GM23338 (cell line): ENCODE results near the gene SIGLEC12. TPM values are rescaled to one million over a fixed set of nuclear protein-coding genes. Genes with fewer than 3 reads are reported as not detected.

Experiments
- ATAC-seq: fragments of 200-7000 bp; cut with Tn5 transposase; 3 replicates; pipeline ENCODE4 v1.9.1; 2020
- DNase-seq: peaks from one replicate; pipeline ENCODE4 v3.0.0-alpha.2; 2015; ENCODE audit warnings: low spot score
- H2AFZ ChIP-seq: fragments of 200-600 bp; sonication (generic); 2 replicates; pipeline ENCODE4 v1.8.0; 2016; ENCODE audit warnings: antibody characterized with exemption, mild to moderate bottlenecking, moderate library complexity
- H3F3A ChIP-seq: fragments of 200-600 bp; sonication (generic); replicated peaks from 2 replicates; pipeline ENCODE4 v1.8.0; 2017; ENCODE audit warnings: antibody characterized with exemption, mixed run types, low read depth
- H3K27ac ChIP-seq: fragments of 200-600 bp; sonication (generic); 2 replicates; pipeline ENCODE4 v1.6.1; 2016; ENCODE audit warnings: low read depth
- H3K27me3 ChIP-seq: fragments of 200-600 bp; sonication (generic); 2 replicates; pipeline ENCODE4 v1.8.0; 2016; ENCODE audit warnings: mild to moderate bottlenecking, mixed run types, moderate library complexity; ENCODE audit not compliant: insufficient read depth
- H3K36me3 ChIP-seq: fragments of 200-600 bp; sonication (generic); 2 replicates; pipeline ENCODE4 v1.8.0; 2016; ENCODE audit warnings: mild to moderate bottlenecking; ENCODE audit not compliant: insufficient read depth
- H3K4me1 ChIP-seq: fragments of 200-600 bp; sonication (generic); 2 replicates; pipeline ENCODE4 v1.8.0; 2016; ENCODE audit warnings: mild to moderate bottlenecking, moderate library complexity; ENCODE audit not compliant: insufficient read depth
- H3K4me2 ChIP-seq: fragments of 200-600 bp; sonication (generic); 2 replicates; pipeline ENCODE4 v1.7.1; 2017; ENCODE audit warnings: mixed run types
- H3K4me3 ChIP-seq: fragments of 200-600 bp; sonication (generic); 2 replicates; pipeline ENCODE4 v1.6.1; 2016; ENCODE audit warnings: mixed run types
- H3K79me2 ChIP-seq: fragments of 200-600 bp; sonication (generic); replicated peaks from 2 replicates; pipeline ENCODE4 v1.8.0; 2017; ENCODE audit warnings: mild to moderate bottlenecking; ENCODE audit not compliant: insufficient read depth
- H3K9me2 ChIP-seq: fragments of 200-600 bp; sonication (generic); 2 replicates; pipeline ENCODE4 v1.8.0; 2017; ENCODE audit not compliant: insufficient read depth
- H4K20me1 ChIP-seq: fragments of 200-600 bp; sonication (generic); replicated peaks from 2 replicates; pipeline ENCODE4 v1.8.0; 2017; ENCODE audit warnings: mild to moderate bottlenecking; ENCODE audit not compliant: insufficient read depth
- H3K27ac Mint-ChIP-seq: 2 replicates; pipeline ENCODE4 v1.8.0; 2020; ENCODE audit warnings: inconsistent platforms, mild to moderate bottlenecking, moderate library complexity, mixed read lengths
- H3K27me3 Mint-ChIP-seq: 3 replicates; pipeline ENCODE4 v1.8.0; 2022; ENCODE audit warnings: low read depth, mild to moderate bottlenecking, moderate library complexity, mixed read lengths, inconsistent platforms; ENCODE audit not compliant: insufficient read depth, poor library complexity
- H3K36me3 Mint-ChIP-seq: 3 replicates; pipeline ENCODE4 v1.8.0; 2021; ENCODE audit warnings: low read depth, mild to moderate bottlenecking, inconsistent platforms, moderate library complexity, mixed read lengths
- H3K4me1 Mint-ChIP-seq: 3 replicates; pipeline ENCODE4 v1.8.0; 2020; ENCODE audit warnings: mild to moderate bottlenecking, inconsistent platforms, mixed read lengths
- H3K4me3 Mint-ChIP-seq: 3 replicates; pipeline ENCODE4 v1.8.0; 2021; ENCODE audit warnings: moderate library complexity, mild to moderate bottlenecking, inconsistent platforms, mixed read lengths
- H3K9me3 Mint-ChIP-seq: 3 replicates; pipeline ENCODE4 v1.8.0; 2020; ENCODE audit warnings: moderate library complexity, mild to moderate bottlenecking, inconsistent platforms, mixed read lengths
- CREB1 ChIP-seq: fragments of 250-450 bp; sonication (Bioruptor Pico); IDR thresholded peaks from 2 replicates; pipeline ENCODE4 v1.5.0; 2020; ENCODE audit warnings: low read depth, mild to moderate bottlenecking, moderate library complexity
- CTCF ChIP-seq, 2 experiments: fragments of 200-600 bp in 1 of 2; sonication (generic) in 1 of 2; conservative IDR thresholded peaks; 2 replicates each; pipeline versions ENCODE4 v1.5.1 to v1.6.1; 2016 to 2017; ENCODE audit warnings: antibody characterized with exemption in 2 of 2, low read depth in 2 of 2, mild to moderate bottlenecking in 2 of 2, moderate library complexity in 1 of 2
- EZH2 ChIP-seq: fragments of 200-600 bp; sonication (generic); IDR thresholded peaks from one replicate; pipeline ENCODE4 v1.8.0; 2017; ENCODE audit warnings: antibody characterized with exemption, mild to moderate bottlenecking, low read depth; ENCODE audit not compliant: unreplicated experiment
- EZH2phosphoT487 ChIP-seq: fragments of 200-600 bp; sonication (generic); IDR thresholded peaks from one replicate; pipeline ENCODE4 v1.8.1; 2018; ENCODE audit warnings: antibody characterized with exemption; ENCODE audit not compliant: unreplicated experiment
- NANOG ChIP-seq: IDR thresholded peaks from 2 replicates; pipeline ENCODE4 v1.6.1; 2016; ENCODE audit warnings: antibody characterized with exemption, borderline replicate concordance
- POLR2AphosphoS5 ChIP-seq: IDR thresholded peaks from 2 replicates; pipeline ENCODE4 v1.6.1; 2016; ENCODE audit warnings: antibody characterized with exemption, low read depth
- REST ChIP-seq: IDR thresholded peaks from one replicate; pipeline ENCODE4 v1.6.1; 2018; ENCODE audit warnings: antibody characterized with exemption; ENCODE audit not compliant: unreplicated experiment
- STAT1 ChIP-seq: IDR thresholded peaks from one replicate; pipeline ENCODE4 v1.6.1; 2016; ENCODE audit warnings: antibody characterized with exemption; ENCODE audit not compliant: unreplicated experiment
- ZNF114 ChIP-seq: fragments of 250-450 bp; sonication (Bioruptor Pico); IDR thresholded peaks from 2 replicates; pipeline ENCODE4 v1.5.0; 2020; ENCODE audit warnings: mild to moderate bottlenecking, moderate library complexity
- polyA plus RNA-seq: library from polyadenylated mRNA; unstranded; fragments of >200 nt; fragmentation: Nextera tagmentation; extraction: Ambion mirVana; gene quantifications from 2 replicates; pipeline ENCODE4 v1.2.1, GENCODE V29; 2016
- total RNA-seq: library from RNA; depleted of rRNA; stranded (reverse); fragments of >200 nt; shearing (Covaris generic); gene quantifications from 2 replicates; pipeline ENCODE4 v1.2.3, GENCODE V29; 2014

SIGLEC12 gene
- total and polyA plus RNA-seq, 2 experiments from 2014 or later, result not detected

GRCh38 chr19:51535535-51535934 lies 33.9 kb upstream of the SIGLEC12 start (continued):
- no peak for TF ChIP-seq REST
- no peak for TF ChIP-seq POLR2AphosphoS5
- TF ChIP-seq NANOG, result no peak
- TF ChIP-seq EZH2, result no peak
- TF ChIP-seq ZNF114 (CRISPR knock-in tag), result no peak
- no peak for TF ChIP-seq CREB1 (CRISPR knock-in tag)

DNA sequence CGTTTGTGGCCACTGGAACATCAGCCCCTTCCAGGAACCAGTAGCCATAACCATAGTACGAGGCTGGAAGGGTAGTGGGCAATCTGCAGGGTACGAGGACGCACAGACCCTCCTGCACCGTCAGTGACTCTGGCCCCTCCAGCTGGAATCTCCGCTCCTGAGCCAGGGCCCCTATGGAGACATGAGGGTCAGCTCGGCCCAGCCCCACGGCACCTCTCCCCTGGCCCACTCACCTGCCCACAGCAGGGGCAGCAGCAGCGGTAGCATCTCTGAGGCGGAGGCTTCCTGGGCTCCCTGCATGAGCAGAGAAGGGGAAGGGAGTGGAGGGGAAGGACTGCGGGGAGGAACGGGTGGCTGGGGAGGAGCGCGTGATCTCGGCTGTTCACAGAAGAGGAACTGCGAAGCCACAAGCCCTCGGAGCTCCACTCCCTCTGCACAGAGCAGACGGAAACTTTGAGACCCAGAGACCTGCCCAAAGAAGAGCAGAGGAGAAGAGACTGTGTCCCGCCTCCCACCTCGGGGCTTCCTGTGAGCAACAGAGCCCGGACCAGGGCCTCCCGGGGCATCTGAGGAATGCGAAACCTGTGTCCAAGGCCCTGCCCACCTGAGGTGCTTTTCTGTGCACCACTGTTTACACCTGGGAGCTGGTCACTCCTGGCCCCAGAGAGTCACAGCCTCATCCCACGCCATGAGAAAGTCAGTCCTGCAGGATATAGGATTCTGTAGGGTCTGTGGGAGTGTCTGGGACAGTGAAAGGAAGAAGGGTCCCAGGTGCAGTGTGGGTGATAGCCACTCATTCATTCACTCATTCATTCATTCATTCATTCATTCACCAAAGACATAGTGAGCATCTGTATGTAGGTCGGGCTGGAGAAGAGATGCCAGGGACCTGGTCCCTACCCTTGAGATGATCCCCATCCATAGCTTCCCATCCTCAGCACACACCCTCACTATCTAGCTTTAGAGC lies 30.0 kb upstream of the SIGLEC12 start, which contains the start of gene SIGLEC6:
SIGLEC6 (minus strand) TSS at position 322 of the 967 bp plus-strand sequence; CDS start at position 300, 22 bp downstream.
- peak within 1 kb of the TSS; percentile 96 for H2AFZ ChIP-seq
- ATAC-seq, result peak; percentile 75

More for the DNA sequence above, 30.0 kb upstream of the SIGLEC12 start, which contains the start of gene SIGLEC6:
- no peaks in the 10 kb centered on the region for H3F3A ChIP-seq
- Mint-ChIP-seq H3K27me3 (no peaks in the 10 kb centered on the region), H3K27ac (no peak within 1 kb of the TSS), H3K36me3 (peaks cover 12% of the 10 kb centered on the region), H3K4me3 (no peak within 1 kb of the TSS), H3K4me1 (no peaks in the 10 kb centered on the region), H3K9me3 (peaks cover 88% of the 10 kb centered on the region)
- H3K27me3 ChIP-seq, result no peaks in the 10 kb centered on the region
- no peak within 1 kb of the TSS for H3K4me3 ChIP-seq
- no peaks in the 10 kb centered on the region for H3K36me3 ChIP-seq
- peak; percentile 65 for DNase-seq
- no peaks in the 10 kb centered on the region for H4K20me1 ChIP-seq
- no peak within 1 kb of the TSS for H3K27ac ChIP-seq
- TF ChIP-seq CTCF (conservative IDR thresholded peaks at IDR 0.05; ENCODE audit: low read depth in 2 of 2) (no peak), EZH2phosphoT487 (no peak), REST (no peak), STAT1 (no peak), POLR2AphosphoS5 (no peak), NANOG (no peak), EZH2 (no peak)
- H3K9me2 ChIP-seq, result no peaks in the 10 kb centered on the region
- H3K4me2 ChIP-seq, result peak within 1 kb of the TSS; percentile 48; the same call in 1 of the 2 replicates
- no peaks in the 10 kb centered on the region for H3K79me2 ChIP-seq
- H3K4me1 ChIP-seq, result no peaks in the 10 kb centered on the region; the same call in 1 of the 2 replicates
